ENCODE measurements around the gene HOXB1.

Gene HOXB1

DNA sequence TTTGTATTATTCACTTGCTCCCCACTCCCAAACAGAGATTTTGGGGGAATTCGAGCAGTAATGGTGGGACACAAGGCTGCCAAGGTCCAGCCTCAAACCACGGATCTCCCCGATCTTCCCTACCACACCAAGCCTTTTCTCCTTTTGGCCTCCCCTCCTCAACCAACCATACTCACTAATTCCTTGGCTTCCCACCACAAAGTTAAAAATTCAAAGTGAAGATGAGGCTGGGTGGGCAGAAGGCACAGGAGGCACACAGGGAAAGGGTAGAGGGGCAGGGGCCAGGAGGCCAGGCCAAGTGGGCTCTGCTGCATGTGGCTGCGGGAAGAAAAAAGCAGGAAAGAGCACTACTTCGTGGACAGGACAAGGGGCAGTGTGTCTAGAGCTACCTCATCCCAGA, 32.1 kb upstream of the HOXB1 start:
- no peak for DNase-seq (ENCODE audit: low read depth)
- no peak overlapping the region for H3K4me3 ChIP-seq (ENCODE audit: low read depth, low read length)
- TF ChIP-seq, protein P1, sequence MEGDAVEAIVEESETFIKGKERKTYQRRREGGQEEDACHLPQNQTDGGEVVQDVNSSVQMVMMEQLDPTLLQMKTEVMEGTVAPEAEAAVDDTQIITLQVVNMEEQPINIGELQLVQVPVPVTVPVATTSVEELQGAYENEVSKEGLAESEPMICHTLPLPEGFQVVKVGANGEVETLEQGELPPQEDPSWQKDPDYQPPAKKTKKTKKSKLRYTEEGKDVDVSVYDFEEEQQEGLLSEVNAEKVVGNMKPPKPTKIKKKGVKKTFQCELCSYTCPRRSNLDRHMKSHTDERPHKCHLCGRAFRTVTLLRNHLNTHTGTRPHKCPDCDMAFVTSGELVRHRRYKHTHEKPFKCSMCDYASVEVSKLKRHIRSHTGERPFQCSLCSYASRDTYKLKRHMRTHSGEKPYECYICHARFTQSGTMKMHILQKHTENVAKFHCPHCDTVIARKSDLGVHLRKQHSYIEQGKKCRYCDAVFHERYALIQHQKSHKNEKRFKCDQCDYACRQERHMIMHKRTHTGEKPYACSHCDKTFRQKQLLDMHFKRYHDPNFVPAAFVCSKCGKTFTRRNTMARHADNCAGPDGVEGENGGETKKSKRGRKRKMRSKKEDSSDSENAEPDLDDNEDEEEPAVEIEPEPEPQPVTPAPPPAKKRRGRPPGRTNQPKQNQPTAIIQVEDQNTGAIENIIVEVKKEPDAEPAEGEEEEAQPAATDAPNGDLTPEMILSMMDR (IDR thresholded peaks at IDR 0.05; ENCODE audit: control insufficient read depth, extremely low read depth, insufficient read depth): no peak

DNA sequence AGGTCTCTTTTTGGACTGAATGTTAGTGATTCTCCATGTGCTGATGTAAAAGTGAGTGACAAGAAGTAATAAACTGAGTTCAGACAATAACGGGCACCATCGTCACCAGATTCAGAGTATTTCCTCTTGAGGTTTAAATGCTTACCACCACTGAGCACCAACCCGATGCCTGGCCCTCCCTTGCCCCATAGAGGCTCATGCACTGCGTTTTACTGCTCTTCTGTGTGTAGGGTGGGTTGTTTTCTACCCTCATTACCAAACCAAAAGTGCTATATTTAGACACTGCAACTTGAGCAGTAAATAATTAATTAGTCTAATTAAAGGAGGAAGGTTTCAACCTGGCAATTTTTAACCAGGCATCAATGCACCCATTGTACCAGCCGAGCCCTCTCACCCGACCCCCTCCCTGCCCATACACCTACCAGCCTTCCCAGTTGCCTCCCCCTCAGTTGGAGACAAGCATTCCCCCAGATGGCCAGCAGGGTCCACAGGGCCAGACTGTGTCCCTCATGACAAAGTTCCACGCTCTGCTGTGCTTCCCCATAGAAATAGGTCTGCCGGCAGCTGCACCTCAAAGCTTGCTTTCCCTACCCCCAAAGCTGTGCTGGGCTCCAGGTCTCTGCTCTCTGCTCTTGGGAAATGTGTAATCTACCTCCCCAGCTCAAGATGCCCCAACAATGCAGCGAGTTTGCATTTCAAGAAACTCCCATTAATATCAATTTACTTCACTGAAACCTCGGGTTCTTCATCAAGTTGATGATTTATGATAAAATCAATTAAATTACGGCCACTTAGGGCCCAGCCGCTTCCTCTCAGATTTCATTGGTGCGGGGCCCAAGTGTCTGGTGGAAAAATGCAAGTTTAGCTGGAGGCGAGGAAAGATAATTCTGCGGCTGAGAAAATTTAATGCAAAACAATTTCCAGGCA, 31.3 kb upstream of the HOXB1 start:
- no peak for DNase-seq (ENCODE audit: low read depth)
- TF ChIP-seq, protein P1 (IDR thresholded peaks at IDR 0.05; ENCODE audit: control insufficient read depth, extremely low read depth, insufficient read depth): no peak
- H3K4me3 ChIP-seq (ENCODE audit: low read depth, low read length): no peak overlapping the region

DNA sequence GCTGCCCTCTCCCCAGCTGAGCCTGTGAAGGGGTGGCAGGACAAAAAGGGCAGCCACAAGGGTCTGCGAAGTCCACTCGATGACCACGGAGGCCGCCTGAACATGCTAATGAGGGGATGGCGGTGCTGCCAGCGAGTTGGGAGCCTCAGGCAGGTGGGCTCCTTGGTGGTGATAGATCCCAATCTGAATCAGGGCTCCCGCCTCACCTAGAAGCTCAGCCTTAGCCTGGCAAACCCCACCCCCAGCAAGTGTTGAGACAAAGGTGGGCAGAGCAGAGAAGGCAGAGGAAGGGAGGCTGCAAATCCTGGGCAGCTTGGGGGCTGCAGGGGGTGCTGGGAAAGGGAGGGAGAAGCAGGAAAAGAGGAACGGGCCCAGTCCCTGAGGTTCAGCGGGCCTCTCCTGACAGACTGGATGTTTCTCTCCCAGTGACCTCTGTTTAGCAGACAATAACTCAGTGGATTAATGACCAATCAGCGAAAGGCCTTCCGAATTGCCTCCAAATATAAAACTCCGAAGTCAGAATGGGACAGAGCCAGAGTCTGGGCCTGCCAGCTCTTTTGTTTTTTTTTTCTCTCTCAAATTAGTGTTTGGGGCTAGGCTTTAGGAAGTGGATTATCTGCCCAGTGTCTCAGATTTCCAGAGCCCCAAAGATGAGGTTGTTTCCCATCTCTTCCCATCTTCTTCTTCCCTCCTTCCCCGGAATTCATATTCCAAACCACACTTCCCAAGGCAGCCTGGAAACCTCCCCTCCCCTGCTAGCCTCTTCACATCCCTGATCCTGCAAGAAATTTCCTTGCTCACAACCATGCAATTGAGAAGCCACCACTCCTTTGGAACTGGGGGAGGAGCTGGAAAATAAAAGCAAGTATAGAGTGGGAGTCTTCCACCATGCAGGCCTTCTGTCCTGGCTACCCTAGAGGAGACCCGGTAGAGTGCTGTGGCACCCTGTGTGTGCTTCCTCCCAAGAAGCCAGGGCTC, 29.3 kb upstream of the HOXB1 start:
- no peak for DNase-seq (ENCODE audit: low read depth)
- H3K4me3 ChIP-seq (ENCODE audit: low read depth, low read length): no peak overlapping the region
- TF ChIP-seq, protein P1 (IDR thresholded peaks at IDR 0.05; ENCODE audit: control insufficient read depth, extremely low read depth, insufficient read depth): no peak

DNA sequence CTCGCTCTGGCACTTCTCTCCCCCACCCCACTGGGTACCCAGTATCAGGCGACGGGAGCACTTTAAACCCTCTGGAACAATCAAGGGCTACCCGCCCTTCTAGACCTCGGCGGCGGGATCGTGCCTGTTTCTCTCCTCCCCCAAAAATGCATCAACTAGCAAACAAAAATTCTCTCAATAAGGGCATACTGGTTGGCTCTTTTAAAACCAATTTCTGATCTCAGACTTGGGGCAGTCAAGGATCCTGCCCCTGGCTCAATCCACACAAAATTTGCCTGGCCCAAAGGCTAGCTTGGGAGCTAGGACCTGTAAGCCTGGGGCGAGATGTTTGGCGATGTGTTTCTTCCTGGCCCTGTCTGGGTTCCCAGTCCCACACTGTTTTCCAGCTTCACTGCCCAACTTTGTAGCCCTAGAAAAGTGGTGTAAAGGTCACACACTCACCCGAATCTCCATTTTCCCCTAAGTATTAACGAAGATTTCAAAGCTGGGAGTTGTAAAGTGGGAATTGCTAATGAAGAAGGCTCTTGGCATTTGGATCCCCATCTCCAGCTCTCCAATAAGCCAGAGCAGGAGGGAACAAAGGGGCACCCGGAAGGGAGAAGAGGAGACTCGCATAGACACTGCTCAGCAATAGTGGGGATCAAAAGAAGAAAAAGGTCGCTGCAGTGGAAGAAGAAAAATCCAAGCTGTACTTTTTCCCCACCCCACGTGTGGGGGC, 28.5 kb upstream of the HOXB1 start:
- DNase-seq (ENCODE audit: low read depth): no peak

DNA sequence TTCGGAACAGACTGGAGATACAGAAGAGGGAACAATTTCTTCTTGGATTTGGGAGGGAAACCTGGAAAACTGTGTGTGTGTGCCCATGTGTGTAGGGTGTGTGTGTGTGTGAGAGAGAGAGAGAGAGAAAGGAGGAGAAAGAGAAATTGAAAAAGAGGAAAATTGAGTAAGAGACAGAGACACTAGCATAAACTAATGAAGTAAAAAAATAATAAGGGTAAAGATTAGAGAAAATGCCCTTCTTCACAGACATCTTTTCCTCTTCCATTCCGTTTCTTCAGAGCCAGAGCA, 28.0 kb upstream of the HOXB1 start:
- no peak for DNase-seq (ENCODE audit: low read depth)
- TF ChIP-seq, protein P1 (IDR thresholded peaks at IDR 0.05; ENCODE audit: control insufficient read depth, extremely low read depth, insufficient read depth): no peak
- H3K4me3 ChIP-seq (ENCODE audit: low read depth, low read length): no peak overlapping the region

More for the DNA sequence above, 28.5 kb upstream of the HOXB1 start:
- H3K4me3 ChIP-seq (ENCODE audit: low read depth, low read length): no peak overlapping the region
- TF ChIP-seq, protein P1 (IDR thresholded peaks at IDR 0.05; ENCODE audit: control insufficient read depth, extremely low read depth, insufficient read depth): no peak

DNA sequence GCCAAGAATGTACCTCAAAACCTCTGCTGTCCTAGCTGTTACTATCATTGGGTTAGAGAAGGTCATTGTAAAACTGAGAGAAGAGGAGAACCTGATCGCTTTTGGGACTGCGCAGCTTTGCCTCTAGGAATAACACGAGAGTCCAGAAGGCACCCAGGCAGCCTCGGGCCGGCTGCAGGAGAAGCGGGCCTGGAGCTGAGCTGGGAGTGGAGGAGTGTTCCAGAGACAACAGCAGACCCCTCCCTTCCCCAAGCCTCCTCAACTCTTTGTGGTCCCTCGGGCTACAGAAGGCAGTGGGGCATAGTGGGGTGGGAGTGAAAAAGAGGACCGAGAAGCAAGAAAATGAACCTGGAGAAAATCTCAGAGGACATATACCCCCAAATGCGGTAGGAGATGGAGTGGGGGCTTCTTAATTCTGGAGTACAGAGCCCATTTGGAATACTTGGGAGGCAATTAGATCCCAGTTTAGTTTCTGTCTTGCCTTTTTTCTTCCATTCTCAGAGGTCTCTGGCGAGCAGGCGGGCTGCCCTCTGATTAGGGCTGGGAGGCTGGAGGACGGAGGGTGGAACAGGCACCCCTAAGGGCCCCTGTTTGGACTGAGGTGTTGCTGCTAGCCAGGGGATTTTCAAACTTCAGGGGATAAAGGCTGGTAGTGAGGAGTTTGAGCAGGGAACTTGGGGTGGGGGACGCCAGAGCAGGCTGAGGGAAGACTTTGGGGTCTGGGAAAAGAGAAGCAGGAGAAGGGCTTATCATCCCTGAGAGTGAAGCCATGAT, 27.4 kb upstream of the HOXB1 start:
- TF ChIP-seq, protein P1 (IDR thresholded peaks at IDR 0.05; ENCODE audit: control insufficient read depth, extremely low read depth, insufficient read depth): no peak

More for the DNA sequence above, 27.4 kb upstream of the HOXB1 start:
- DNase-seq (ENCODE audit: low read depth): no peak
- H3K4me3 ChIP-seq (ENCODE audit: low read depth, low read length): no peak overlapping the region

All from LNCaP clone FGC (cell line).